Suprapubic skin (tissue), 3 donors: Measurements from ENCODE around the gene ACYP2.

Experiments
- CTCF ChIP-seq, 2 donors: fragments of 200-600 bp in 1 of 2; fragments of 450-650 bp in 1 of 2; sonication (generic) in 1 of 2; IDR thresholded peaks; one replicate each; pipeline ENCODE4 v1.5.1; 2016 to 2019; ENCODE audit warnings: antibody characterized with exemption in 2 of 2, mild to moderate bottlenecking in 1 of 2, moderate library complexity in 1 of 2
- POLR2A ChIP-seq, 2 donors: fragments of 450-650 bp; IDR thresholded peaks; one replicate each; pipeline ENCODE4 v1.6.1; 2017; ENCODE audit warnings: antibody characterized with exemption in 2 of 2, mild to moderate bottlenecking in 2 of 2, moderate library complexity in 2 of 2

- TF ChIP-seq POLR2A (IDR thresholded peaks at IDR 0.05) (no peak), CTCF (IDR thresholded peaks at IDR 0.05) (peak in 1 of 2 donors; percentile 23)
These were observed 91.2 kb downstream of the ACYP2 start for GRCh38 chr2:54206596-54206995.
